GM12878 (cell line): ENCODE results near the gene LAMB4. TPM values are rescaled to one million over a fixed set of nuclear protein-coding genes. Genes with fewer than 3 reads are reported as not detected.

Source experiments
- ATAC-seq: fragments of 200-7000 bp; cut with Tn5 transposase; 3 replicates; pipeline ENCODE4 v1.9.1; 2020; ENCODE audit warnings: mild to moderate bottlenecking, moderate library complexity
- BruUV-seq: library from RNA; stranded (reverse); fragments of 400-500 nt; replicated peaks from 2 replicates; lab custom pipeline; 2021; lab: Mats Ljungman, UMichigan
- CTCF ChIA-PET: fragments of 300-600 bp; sonication (Branson Sonifier 250); formaldehyde crosslinking; extraction: SDS; loops from one replicate; lab custom pipeline; 2021; ENCODE audit warnings: inconsistent platforms; lab: Yijun Ruan, JAX
- POLR2A ChIA-PET: fragments of 350-600 bp; formaldehyde crosslinking; extraction: SDS; loops from one replicate; lab custom pipeline; 2021; ENCODE audit warnings: inconsistent platforms; lab: Charles Lee
- RAD21 ChIA-PET: fragments of 300-600 bp; sonication (Branson Sonifier 250); formaldehyde crosslinking; loops from one replicate; lab custom pipeline; 2023; ENCODE audit warnings: antibody characterized with exemption; ENCODE audit not compliant: unreplicated experiment; lab: Charles Lee
- SMC1A ChIA-PET: fragments of 300-600 bp; sonication (Branson Sonifier 250); formaldehyde crosslinking; loops from one replicate; lab custom pipeline; 2023; ENCODE audit not compliant: unreplicated experiment, uncharacterized antibody; lab: Charles Lee
- DNase-seq: peaks from one replicate; pipeline ENCODE4 v3.0.0-alpha.2; 2011; ENCODE audit warnings: low read depth, low spot score
- FAIRE-seq: peaks from 3 replicates; lab custom pipeline; 2011; peaks lifted over from hg19 to GRCh38; lab: Jason Lieb, UNC
- H2AFZ ChIP-seq: 2 replicates; pipeline ENCODE4 v1.6.0; 2011; ENCODE audit warnings: low read depth, low read length, control low read depth; ENCODE audit not compliant: control insufficient read depth
- H3K27ac ChIP-seq: 2 replicates; pipeline ENCODE4 v1.5.1; 2011; ENCODE audit warnings: control low read depth; ENCODE audit not compliant: control insufficient read depth, insufficient read depth
- H3K27me3 ChIP-seq, 2 experiments: replicated peaks in 1 of 2; 2 replicates each; pipeline versions ENCODE4 v1.6.0 to v1.6.1; 2011; ENCODE audit warnings: low read length in 1 of 2; ENCODE audit not compliant: control insufficient read depth in 2 of 2, insufficient read depth in 2 of 2
- H3K36me3 ChIP-seq, 2 experiments: 2 replicates each; pipeline ENCODE4 v1.5.1; 2011; ENCODE audit warnings: low read length in 1 of 2; ENCODE audit not compliant: control insufficient read depth in 2 of 2, insufficient read depth in 2 of 2
- H3K4me1 ChIP-seq: 2 replicates; pipeline ENCODE4 v1.6.1; 2011; ENCODE audit warnings: mild to moderate bottlenecking, low read length, moderate library complexity, mixed read lengths; ENCODE audit not compliant: control insufficient read depth, insufficient read depth
- H3K4me2 ChIP-seq: 2 replicates; pipeline ENCODE4 v1.6.0; 2011; ENCODE audit warnings: control low read depth; ENCODE audit not compliant: control insufficient read depth, insufficient read depth
- H3K4me3 ChIP-seq: fragments of 200-600 bp; sonication (generic); 2 replicates; pipeline ENCODE4 v1.5.1; 2016
- H3K79me2 ChIP-seq: 2 replicates; pipeline ENCODE4 v1.6.0; 2011; ENCODE audit warnings: low read length; ENCODE audit not compliant: control insufficient read depth, insufficient read depth
- H3K9ac ChIP-seq: 2 replicates; pipeline ENCODE4 v1.8.0; 2011; ENCODE audit warnings: low read length, control low read depth, mixed read lengths; ENCODE audit not compliant: control insufficient read depth, insufficient read depth
- H3K9me3 ChIP-seq: replicated peaks from 3 replicates; pipeline ENCODE4 v1.5.1; 2011; ENCODE audit warnings: mild to moderate bottlenecking, low read length; ENCODE audit not compliant: control insufficient read depth, insufficient read depth
- H4K20me1 ChIP-seq: 2 replicates; pipeline ENCODE4 v1.6.0; 2011; ENCODE audit not compliant: control insufficient read depth, insufficient read depth
- GABPA ChIP-seq: IDR thresholded peaks from 2 replicates; pipeline ENCODE4 v1.6.1; 2014; ENCODE audit warnings: antibody characterized with exemption, low read depth, mild to moderate bottlenecking, inconsistent platforms
- KAT2A ChIP-seq: conservative IDR thresholded peaks from 2 replicates; pipeline ENCODE4 v1.6.1; 2011; ENCODE audit warnings: low read depth, low read length; ENCODE audit not compliant: control insufficient read depth
- NR2C2 ChIP-seq: IDR thresholded peaks from 2 replicates; pipeline ENCODE4 v1.6.1; 2011; ENCODE audit warnings: borderline replicate concordance, low read depth; ENCODE audit not compliant: control insufficient read depth, insufficient read length
- SIN3A ChIP-seq: IDR thresholded peaks from 2 replicates; pipeline ENCODE4 v1.6.1; 2012; ENCODE audit warnings: low read depth, low read length, improper control_type of control experiment
- SPI1 ChIP-seq: IDR thresholded peaks from 2 replicates; pipeline ENCODE4 v1.6.1; 2011; ENCODE audit warnings: low read depth, mild to moderate bottlenecking, low read length, moderate library complexity, borderline replicate concordance; ENCODE audit not compliant: insufficient read depth
- SUZ12 ChIP-seq: fragments of 200-600 bp; sonication (generic); IDR thresholded peaks from one replicate; pipeline ENCODE4 v1.6.1; 2018; ENCODE audit warnings: antibody characterized with exemption, mild to moderate bottlenecking; ENCODE audit not compliant: unreplicated experiment
- ZNF274 ChIP-seq: IDR thresholded peaks from one replicate; pipeline ENCODE4 v1.8.0; 2011; ENCODE audit not compliant: insufficient read length, insufficient read depth
- WGBS: methylation state at CpG from one replicate; pipeline ENCODE4 v1.1.6; 2016; ENCODE audit warnings: low lambda C conversion rate; ENCODE audit not compliant: insufficient replicate concordance, insufficient coverage; ENCODE audit errors: missing lambda C conversion rate; 5-methylcytosine and 5-hydroxymethylcytosine counted together
- in situ Hi-C: fragments of 300-500 bp; cut with MboI; formaldehyde crosslinking; loops from 9 replicates; pipeline ENCODE4 v1.14.3; 2018; ENCODE audit warnings: mixed read lengths
- intact Hi-C: fragments of 100-400 bp; cut with micrococcal nuclease; formaldehyde crosslinking; loops from one replicate; pipeline ENCODE4 v1.14.2; 2022; ENCODE audit not compliant: unreplicated experiment
- polyA plus RNA-seq, 11 experiments: library from polyadenylated mRNA; depleted of rRNA in 4 of 11; unstranded in 6 of 11; stranded (reverse) in 5 of 11; fragments of >200 nt; fragmentation: Nextera tagmentation in 4 of 11; fragmentation: Illumina TruSeq in 1 of 11; extraction: Ambion mirVana in 4 of 11; extraction: Trizol in 1 of 11; gene quantifications; 1 replicate in 1 of 11; 2 replicates in 10 of 11; pipeline versions ENCODE4 v1.2.1 to v1.2.3, GENCODE V29; 2011 to 2016; ENCODE audit warnings: inconsistent platforms in 2 of 11, missing spikeins in 2 of 11, low read depth in 1 of 11
- total RNA-seq, 4 experiments: library from RNA; depleted of rRNA in 3 of 4; stranded (reverse); fragments of >200 nt in 3 of 4; fragmentation: Illumina TruSeq in 1 of 4; extraction: Trizol in 1 of 4; gene quantifications; 2 replicates each; pipeline versions ENCODE4 v1.2.1 to v1.2.3, GENCODE V29; 2013 to 2021
- TF ChIP-seq, protein P1 (sequence below): IDR thresholded peaks from 2 replicates; pipeline ENCODE4 v1.6.1; 2011; ENCODE audit warnings: low read depth, low read length, improper control_type of control experiment, borderline replicate concordance
- TF ChIP-seq, protein P2 (sequence below): fragments of 450-650 bp; IDR thresholded peaks from 2 replicates; pipeline ENCODE4 v1.6.1; 2018; ENCODE audit warnings: borderline replicate concordance, mild to moderate bottlenecking; ENCODE audit not compliant: partially characterized antibody
- TF ChIP-seq, protein P3 (sequence below): IDR thresholded peaks from 2 replicates; pipeline ENCODE4 v1.6.1; 2012; ENCODE audit warnings: low read depth, low read length, improper control_type of control experiment
- TF ChIP-seq, protein P4 (sequence below): fragments of 450-650 bp; IDR thresholded peaks from 2 replicates; pipeline ENCODE4 v1.6.1; 2017; ENCODE audit warnings: mild to moderate bottlenecking, low read depth, inconsistent platforms; ENCODE audit not compliant: poor library complexity, severe bottlenecking

The LAMB4 gene
- total and polyA plus RNA-seq, 10 of the 15 experiments (the other 5 are each of a cell fraction or from before 2014, with no cell fraction given), result 0.04 to 0.06 TPM; not detected in 8

DNA sequence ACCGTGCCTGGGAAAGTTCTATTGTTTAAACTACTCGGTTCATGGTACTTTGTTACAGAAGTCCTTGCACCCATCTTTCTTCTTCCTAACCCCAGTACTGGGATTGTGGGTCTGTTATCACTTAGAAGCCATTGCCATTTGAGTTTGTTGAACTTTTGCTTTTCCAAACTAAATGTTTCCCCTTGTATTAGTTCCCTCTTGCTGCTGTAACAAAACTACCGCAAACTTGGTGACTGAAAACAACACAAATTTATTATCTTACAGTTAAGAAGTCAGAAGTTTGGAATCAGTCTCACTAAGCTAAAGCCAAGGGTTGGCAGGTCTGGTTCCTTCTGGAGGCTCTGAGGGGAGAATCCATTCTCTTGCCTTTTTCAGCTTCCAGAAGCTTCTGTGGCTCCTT is 6.9 kb upstream of the LAMB4 start:
- DNase-seq, result no peak
- no peak for ATAC-seq
- no peak overlapping the region for H2AFZ ChIP-seq
- H3K27me3 ChIP-seq, result no peaks in the 10 kb centered on the region
- 96% methylated on average over 3 of the region's 3 CpGs for WGBS
- H3K4me2 ChIP-seq, result no peak overlapping the region
- H3K4me1 ChIP-seq, result peaks cover 18% of the 10 kb centered on the region
- H3K79me2 ChIP-seq, result no peaks in the 10 kb centered on the region
- in situ Hi-C loops (no loop called here), intact Hi-C loops (no loop called here)
- ChIA-PET RAD21 (interaction anchor here (1.3 to 8.2 kb wide), 3 partner anchors 8 to 15 kb away, joined by 4 to 65 read pairs (median 6); no protein-coding TSS in a partner anchor), CTCF (interaction anchor here (0.9 to 8.3 kb wide), 6 partner anchors 9 to 24 kb away, joined by 3 to 85 read pairs (median 7); no protein-coding TSS in a partner anchor), POLR2A (interaction anchor here (0.9 kb wide), 1 partner anchor 13 kb away, joined by 3 read pairs; no protein-coding TSS in a partner anchor), SMC1A (interaction anchor here (1.2 to 10.3 kb wide), 7 partner anchors 8 to 24 kb away, joined by 3 to 122 read pairs (median 9); no protein-coding TSS in a partner anchor)
- no peak for FAIRE-seq
- no peak overlapping the region for H3K27ac ChIP-seq
- TF ChIP-seq, protein P1, sequence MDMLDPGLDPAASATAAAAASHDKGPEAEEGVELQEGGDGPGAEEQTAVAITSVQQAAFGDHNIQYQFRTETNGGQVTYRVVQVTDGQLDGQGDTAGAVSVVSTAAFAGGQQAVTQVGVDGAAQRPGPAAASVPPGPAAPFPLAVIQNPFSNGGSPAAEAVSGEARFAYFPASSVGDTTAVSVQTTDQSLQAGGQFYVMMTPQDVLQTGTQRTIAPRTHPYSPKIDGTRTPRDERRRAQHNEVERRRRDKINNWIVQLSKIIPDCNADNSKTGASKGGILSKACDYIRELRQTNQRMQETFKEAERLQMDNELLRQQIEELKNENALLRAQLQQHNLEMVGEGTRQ, result no peak
- TF ChIP-seq, protein P2, sequence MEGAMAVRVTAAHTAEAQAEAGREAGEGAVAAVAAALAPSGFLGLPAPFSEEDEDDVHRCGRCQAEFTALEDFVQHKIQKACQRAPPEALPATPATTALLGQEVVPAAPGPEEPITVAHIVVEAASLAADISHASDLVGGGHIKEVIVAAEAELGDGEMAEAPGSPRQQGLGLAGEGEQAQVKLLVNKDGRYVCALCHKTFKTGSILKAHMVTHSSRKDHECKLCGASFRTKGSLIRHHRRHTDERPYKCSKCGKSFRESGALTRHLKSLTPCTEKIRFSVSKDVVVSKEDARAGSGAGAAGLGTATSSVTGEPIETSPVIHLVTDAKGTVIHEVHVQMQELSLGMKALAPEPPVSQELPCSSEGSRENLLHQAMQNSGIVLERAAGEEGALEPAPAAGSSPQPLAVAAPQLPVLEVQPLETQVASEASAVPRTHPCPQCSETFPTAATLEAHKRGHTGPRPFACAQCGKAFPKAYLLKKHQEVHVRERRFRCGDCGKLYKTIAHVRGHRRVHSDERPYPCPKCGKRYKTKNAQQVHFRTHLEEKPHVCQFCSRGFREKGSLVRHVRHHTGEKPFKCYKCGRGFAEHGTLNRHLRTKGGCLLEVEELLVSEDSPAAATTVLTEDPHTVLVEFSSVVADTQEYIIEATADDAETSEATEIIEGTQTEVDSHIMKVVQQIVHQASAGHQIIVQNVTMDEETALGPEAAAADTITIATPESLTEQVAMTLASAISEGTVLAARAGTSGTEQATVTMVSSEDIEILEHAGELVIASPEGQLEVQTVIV, result no peak
- TF ChIP-seq GABPA (no peak), SUZ12 (no peak), KAT2A (no peak), SIN3A (no peak), SPI1 (no peak), ZNF274 (no peak), NR2C2 (no peak)
- TF ChIP-seq, protein P3, sequence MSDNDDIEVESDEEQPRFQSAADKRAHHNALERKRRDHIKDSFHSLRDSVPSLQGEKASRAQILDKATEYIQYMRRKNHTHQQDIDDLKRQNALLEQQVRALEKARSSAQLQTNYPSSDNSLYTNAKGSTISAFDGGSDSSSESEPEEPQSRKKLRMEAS, result no peak
- TF ChIP-seq, protein P4, sequence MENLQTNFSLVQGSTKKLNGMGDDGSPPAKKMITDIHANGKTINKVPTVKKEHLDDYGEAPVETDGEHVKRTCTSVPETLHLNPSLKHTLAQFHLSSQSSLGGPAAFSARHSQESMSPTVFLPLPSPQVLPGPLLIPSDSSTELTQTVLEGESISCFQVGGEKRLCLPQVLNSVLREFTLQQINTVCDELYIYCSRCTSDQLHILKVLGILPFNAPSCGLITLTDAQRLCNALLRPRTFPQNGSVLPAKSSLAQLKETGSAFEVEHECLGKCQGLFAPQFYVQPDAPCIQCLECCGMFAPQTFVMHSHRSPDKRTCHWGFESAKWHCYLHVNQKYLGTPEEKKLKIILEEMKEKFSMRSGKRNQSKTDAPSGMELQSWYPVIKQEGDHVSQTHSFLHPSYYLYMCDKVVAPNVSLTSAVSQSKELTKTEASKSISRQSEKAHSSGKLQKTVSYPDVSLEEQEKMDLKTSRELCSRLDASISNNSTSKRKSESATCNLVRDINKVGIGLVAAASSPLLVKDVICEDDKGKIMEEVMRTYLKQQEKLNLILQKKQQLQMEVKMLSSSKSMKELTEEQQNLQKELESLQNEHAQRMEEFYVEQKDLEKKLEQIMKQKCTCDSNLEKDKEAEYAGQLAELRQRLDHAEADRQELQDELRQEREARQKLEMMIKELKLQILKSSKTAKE, result no peak
- no peak overlapping the region for H3K4me3 ChIP-seq
- H3K36me3 ChIP-seq, result no peaks in the 10 kb centered on the region
- no peaks in the 10 kb centered on the region; the same call in 2 of the 3 replicates for H3K9me3 ChIP-seq
- no TSS peak for BruUV-seq
- H4K20me1 ChIP-seq, result no peaks in the 10 kb centered on the region
- H3K9ac ChIP-seq, result no peak overlapping the region
